Left lobe of liver (tissue), 2 donors: ENCODE results near the gene ZNF423. TPM values are rescaled to one million over a fixed set of nuclear protein-coding genes. Genes with fewer than 3 reads are reported as not detected.

Experiments
- ATAC-seq: fragments of 200-7000 bp; cut with Tn5 transposase; one replicate; pipeline ENCODE4 v1.9.1; 2020; ENCODE audit warnings: mild to moderate bottlenecking, moderate library complexity
- DNase-seq: peaks from one replicate; pipeline ENCODE4 v3.0.0-alpha.2; 2020; ENCODE audit warnings: low spot score
- total RNA-seq: library from RNA; stranded (reverse); gene quantifications from one replicate; pipeline ENCODE4 v1.2.1, GENCODE V29; 2021
- donor health status: DM: no; HTN: no; CAD: no; lungs with moderate emphysema.
- donor health status: DM: no; HTN: yes; CAD: no.

The ZNF423 gene
- total RNA-seq, 1 donor from 2014 or later, result 2.0 TPM

DNA sequence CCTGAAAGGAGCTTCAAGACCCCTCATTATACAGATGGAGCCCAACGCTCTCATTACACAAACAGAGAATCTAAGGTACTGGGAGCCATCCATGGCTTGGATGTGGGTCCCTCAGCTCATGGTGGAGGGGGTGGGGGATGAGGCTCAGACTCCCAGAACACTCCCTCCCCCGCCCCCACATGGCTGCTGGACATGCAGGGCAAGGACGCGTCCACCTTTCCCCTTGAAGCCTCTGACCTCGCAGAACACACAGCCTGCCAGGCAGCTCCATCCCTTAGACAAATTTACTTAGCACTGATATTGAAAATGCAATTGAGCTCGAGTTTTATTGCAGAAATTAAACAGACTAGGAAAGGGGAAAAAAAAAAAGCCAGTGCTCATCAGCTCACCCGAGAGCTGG is 203.9 kb downstream of the ZNF423 start:
- ATAC-seq (peak; percentile 71), DNase-seq (peak; percentile 55)

DNA sequence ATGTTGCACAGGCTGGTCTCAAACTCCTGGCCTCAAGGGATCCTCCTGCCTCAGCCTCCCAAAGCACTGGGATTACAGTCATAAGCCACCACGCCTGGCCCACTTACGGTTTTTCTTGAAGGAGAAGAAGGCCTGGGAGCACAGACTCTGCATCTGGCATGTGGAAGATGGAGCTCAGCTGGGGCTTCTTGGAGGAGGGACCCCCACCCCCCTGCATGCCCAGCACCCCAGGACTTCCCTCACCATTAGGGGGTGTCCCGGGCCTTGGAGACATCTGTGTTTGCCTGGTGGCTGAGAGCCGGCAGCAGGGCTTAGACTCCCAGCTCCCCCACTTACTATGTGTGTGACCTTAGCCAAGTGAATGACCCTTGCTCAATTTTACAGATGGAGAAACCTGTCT is 204.7 kb downstream of the ZNF423 start:
- ATAC-seq, result no peak
- DNase-seq, result no peak

DNA sequence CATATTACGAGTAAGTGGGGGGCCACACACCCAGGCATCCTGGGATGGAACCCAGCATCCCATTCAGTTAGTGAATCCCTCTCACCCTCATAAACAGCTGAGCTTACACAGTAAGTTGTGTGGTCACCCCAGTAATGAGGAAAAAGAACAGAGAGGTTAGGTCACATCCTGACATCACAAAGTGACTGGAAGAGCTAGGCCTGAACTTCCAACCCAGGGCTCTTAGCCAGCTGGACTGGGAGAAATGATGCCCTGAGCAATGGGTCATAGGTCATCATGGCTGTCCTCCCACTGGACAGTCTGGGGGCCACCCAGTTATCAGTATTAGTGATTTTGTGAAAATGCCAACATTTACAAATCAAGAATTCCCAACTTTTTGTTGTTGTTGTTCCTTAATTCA is 205.3 kb downstream of the ZNF423 start:
- ATAC-seq, result peak; percentile 77
- peak; percentile 67 for DNase-seq

DNA sequence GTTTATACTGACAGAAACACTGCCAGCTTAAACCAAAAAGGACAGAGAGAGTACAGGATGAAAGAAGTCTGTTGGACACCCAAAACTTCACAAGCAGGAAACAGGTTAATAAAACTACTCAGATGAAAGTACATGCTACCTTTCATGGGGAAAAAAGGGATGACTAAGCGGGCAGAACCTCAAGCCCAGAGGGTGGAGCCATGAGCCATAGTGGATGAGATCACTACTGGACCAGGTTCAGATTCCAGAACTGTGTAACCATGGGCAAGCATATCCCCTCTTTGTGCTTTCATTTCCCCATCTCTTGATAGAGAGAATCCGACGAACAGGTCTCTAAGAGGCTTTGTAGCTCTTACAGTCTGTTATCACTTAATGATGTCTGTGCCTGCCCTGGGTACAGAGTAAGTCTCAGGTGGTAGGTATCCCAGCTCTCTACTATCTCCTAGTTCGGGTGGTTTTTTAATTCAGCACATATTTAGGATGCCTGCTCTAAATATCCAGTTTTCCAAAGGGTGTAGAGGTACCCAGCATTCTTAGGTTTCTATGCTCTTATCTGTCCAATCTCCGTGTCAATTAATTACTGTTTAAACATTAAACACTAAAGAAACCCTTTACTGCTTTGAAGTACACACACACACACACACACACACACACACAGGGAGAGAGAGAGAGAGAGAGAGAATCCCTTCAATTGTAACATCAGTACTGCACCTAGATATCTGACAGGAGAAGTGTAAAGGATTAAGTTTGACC is 206.7 kb downstream of the ZNF423 start:
- ATAC-seq (peak; percentile 28), DNase-seq (no peak)

DNA sequence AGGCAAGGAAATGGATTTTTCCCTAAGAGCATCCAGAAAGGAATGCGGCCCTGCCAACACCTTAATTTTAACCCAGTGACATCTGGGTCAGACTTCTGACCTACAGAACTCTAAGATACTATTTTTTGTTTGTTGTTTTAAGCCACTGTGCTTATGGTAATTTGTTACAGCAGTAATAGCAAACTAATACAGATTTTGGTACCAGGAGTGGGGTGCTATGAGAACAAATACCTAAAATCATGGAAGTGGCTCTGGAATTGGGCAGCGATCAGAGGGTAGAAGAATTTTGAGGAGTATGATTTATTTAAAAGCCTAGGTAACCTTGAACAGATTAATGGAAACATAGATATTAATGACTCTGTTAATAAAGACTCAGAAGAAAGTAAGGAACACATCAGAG is 208.2 kb downstream of the ZNF423 start:
- no peak for ATAC-seq
- no peak for DNase-seq

DNA sequence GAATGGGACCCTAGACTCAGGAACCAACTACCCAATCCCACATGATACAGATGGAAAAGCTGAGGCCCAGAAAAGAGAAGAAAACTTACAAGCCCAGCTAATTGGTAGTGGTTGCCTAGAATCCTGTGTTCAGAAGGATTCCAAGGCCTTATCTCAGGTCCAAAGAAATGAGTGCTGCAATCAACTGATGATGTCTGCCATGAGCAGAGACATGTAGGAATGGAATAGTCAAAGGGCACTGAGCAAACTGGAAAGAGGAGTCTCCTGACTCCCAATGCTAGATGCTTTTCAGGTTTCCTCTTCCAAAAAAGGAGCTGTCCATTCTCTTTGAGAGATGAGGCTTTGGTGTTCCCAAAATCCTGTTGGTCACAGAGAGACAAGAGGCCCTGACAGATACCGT is 210.6 kb downstream of the ZNF423 start:
- no peak for ATAC-seq

DNA sequence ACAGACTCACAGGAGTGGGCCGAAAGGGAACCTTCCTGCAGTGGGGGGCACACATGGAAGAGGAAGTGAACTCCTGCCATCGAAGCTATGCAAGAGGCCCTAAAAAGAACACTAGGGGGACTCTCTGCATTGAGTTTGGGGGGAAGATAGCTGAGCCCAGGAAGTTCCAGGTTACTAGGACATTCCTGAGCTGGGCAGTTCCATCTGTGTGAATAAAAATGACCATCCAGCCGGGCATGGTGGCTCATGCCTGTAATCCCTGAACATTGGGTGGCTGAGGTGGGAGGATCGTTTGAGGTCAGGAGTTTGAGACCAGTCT is 211.8 kb downstream of the ZNF423 start:
- no peak for ATAC-seq

More for the DNA sequence above, 210.6 kb downstream of the ZNF423 start:
- DNase-seq, result no peak

DNA sequence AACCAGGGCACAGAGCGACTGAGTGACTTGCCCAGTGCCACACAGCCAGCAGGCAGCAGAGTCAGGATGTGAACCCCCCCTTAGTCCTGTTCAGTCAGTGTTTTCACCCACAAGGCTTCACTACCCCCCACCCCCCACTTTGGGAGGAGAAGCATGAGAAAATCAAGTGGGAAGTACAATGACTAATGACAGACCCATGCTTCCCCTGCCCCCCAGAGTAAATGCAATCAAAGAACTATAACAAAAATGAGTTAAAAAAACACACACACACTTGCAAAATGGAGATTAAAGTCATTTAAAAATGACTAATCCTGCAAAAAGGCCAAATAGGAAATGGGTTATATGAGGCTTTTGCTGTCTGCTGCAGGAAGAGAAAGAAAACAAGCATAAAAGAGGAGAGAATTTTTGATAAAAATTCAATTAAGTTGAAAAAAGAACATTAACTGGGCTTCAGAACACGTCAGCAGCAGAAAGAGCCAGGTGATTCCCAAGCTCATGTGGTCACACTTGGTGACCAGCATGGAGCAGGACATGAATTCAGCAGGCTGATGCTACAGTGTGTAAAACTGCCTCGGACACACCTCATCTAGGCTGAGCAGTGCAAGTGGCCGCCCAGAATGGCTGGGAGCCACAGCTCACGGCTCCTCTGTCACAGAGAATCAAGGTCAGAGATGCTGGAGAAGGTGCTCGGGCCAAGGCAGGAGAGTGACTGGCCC is 212.3 kb downstream of the ZNF423 start:
- ATAC-seq (no peak), DNase-seq (no peak)

More for the DNA sequence above, 211.8 kb downstream of the ZNF423 start:
- no peak for DNase-seq

DNA sequence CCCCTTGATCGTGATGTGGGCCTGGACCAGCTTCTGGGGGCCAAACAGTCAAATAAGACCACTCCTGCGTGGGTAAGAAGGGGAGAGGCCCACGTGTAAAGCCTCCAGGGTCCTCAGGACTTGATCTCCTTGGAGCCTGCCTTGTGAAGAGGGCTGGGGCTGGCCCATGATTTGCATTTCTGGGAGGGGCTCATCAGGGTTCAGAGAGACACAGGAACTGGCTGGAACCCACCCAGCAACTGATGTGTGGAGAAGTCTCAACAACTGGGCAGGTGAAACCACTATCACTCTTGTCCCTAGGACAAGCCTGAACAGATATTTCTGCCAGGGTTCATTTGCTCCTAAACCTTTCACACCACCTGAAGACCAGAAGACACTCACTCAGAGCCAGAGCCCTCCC is 214.7 kb downstream of the ZNF423 start:
- ATAC-seq (no peak), DNase-seq (no peak)

DNA sequence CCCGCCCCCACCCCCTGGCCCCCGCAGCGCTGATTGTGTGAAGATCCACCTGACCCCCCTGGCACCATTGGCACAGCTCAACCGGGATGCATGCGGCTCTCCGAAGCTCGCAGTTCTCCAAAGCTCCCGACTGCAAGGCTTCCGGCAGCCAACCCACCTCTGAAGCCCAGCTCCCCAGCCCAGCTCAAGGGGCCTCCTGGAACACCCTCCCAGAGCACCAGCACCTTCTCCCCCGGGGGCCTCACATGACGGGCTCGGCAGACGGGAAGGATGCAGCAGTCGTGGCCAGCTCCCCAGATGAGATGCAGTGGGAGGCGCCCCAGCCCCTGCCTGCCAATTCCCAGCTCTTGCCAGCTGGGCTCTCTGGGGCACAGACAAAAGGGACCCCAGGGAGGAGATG is 215.3 kb downstream of the ZNF423 start:
- no peak for ATAC-seq
- DNase-seq, result no peak

DNA sequence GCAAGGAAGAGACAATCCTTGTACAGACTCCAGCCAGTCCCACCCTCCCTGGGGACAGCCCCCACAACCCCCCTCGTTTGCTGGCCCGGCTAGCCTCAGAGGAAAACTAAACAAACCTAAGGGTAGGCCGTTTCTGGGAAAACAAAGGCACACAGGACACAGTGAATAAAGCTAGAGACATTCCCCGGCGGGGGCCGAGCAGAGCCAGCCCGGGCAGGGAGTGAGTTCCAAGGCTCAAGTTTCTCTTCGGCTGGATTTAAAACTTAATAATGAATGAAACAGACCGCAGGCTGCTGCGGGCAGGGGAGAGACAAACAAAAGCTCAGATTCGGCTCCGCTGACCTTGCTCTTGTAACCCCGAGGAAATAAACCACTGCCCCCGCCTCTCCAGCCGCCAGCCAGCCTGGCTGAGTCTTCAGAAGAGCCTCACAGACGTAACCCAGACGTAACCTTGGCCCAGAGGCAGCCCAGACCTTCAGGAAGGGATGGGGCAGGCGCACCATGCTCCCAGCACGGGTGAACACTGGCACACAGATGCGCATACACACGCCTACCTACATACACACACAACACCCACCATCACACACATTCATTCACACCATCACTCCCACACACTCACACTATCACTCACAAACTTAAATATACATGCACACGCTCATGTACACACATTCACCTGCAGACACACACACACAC is 216.0 kb downstream of the ZNF423 start:
- DNase-seq (no peak), ATAC-seq (no peak)

DNA sequence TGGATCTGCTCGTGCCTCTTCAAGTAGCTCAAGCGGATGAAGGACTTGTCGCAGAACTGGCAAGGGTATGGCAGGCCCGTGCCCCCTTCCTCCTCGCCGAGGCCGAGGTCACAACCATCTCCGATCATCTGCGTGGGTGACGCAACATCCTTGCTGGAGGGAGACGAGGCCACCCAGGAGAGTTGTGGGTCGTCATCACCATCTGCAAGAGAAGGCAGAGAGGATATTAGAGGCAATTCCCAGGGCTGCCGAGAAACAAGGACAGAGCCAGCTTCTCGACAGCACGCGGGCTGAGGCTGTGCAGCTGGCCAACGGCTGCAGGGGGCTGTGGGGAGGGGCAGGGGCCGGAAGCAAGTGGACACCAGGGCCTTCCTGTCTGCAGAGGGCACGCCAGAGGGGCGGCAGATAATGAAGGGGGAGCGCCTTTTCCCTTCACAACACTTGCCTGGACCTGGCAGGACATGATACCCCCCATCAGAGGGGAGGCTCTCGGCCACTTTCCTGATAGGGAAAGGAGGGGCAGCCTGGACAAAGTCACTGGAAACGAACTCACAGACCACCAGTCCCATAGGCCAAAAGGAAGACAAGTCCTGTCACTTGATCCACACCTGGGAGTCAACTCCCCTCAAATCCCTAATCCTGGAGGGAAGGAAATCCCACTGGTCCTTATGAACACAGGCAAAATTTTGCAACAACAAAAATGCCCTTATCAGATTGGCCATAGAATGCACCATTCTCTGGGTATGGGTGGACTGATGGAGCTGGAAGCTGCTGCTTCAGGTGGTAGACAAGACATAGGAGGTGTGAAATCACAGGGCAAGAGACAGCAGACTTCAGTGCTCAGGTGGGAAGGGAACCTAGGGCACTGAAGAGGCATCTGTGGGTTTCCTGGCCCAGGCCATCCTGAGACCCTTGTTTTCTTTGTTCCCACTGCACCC is 217.0 kb downstream of the ZNF423 start:
- DNase-seq, result no peak
- ATAC-seq, result no peak

DNA sequence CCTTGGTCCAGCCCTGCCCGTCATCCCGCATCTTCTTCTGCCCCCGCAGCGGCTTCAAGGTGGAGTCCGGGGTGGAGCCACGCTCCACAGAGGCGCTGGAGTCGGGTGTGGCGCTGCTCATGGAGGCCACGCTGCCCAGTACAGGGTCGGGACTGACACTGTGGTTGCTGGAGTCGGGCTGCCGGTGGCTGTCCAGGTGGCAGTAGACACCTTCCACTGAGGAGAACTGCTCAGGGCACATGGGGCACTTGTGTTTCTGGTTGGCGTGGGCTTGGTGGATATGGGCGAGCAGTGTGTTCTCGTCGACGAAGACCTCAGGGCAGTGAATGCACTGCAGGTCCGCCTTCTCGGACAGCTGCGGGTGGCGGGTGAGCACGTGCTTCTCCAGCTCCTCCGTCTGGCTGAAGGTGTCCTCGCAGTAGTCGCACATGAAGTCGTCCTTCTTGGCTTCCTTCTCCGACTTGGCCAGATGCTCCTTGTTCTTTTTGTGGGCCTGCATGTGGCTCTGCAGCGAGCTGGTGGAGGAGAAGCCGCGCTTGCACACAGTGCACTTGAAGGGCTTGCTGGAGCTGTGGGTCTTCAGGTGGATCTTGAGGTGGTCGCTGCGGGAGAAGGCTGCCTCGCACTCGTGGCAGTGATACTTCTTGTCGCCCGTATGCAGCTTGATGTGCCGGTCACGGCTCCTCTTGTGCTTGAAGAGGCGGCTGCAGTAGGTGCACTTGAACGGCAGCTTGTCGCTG is 217.8 kb downstream of the ZNF423 start:
- ATAC-seq (no peak), DNase-seq (no peak)

DNA sequence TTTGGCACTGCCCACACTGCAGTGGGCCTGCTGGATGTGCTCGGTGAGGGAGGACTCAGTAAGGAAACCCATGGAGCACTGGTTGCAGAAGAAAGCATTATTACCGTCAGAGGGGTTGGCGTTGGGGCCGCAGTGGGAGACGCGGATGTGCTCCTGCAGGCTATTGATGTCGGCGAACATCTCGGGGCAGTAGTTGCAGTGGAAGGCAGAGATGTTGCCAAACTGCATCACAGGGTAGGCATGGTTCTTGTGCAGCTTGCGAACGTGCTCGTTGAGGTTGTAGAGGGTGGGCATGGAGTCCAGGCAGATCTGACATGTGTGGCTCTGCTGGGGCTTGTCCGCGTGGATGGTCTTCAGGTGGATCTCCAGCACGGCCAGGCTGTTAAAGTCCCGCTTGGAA is 218.4 kb downstream of the ZNF423 start:
- ATAC-seq (no peak), DNase-seq (no peak)

DNA sequence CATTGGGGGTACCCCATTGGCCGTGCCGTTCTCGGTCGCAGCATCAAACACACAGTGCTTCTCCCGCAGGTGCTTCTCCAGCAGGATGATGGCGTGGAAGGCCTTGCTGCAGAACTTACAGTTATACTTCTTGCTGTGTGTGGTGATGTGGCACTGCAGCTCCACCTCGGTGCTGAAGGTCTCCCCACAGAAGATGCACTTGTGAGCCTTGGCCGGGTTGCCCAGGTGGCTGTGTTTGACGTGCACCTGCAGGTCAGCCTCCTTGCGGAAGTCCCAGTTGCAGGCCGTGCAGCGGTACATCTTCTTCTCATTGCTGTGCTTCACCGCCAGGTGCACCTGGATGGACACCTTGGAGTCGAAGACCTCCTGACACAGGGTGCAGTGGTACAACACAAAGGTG is 219.3 kb downstream of the ZNF423 start:
- DNase-seq, result no peak
- ATAC-seq, result no peak

DNA sequence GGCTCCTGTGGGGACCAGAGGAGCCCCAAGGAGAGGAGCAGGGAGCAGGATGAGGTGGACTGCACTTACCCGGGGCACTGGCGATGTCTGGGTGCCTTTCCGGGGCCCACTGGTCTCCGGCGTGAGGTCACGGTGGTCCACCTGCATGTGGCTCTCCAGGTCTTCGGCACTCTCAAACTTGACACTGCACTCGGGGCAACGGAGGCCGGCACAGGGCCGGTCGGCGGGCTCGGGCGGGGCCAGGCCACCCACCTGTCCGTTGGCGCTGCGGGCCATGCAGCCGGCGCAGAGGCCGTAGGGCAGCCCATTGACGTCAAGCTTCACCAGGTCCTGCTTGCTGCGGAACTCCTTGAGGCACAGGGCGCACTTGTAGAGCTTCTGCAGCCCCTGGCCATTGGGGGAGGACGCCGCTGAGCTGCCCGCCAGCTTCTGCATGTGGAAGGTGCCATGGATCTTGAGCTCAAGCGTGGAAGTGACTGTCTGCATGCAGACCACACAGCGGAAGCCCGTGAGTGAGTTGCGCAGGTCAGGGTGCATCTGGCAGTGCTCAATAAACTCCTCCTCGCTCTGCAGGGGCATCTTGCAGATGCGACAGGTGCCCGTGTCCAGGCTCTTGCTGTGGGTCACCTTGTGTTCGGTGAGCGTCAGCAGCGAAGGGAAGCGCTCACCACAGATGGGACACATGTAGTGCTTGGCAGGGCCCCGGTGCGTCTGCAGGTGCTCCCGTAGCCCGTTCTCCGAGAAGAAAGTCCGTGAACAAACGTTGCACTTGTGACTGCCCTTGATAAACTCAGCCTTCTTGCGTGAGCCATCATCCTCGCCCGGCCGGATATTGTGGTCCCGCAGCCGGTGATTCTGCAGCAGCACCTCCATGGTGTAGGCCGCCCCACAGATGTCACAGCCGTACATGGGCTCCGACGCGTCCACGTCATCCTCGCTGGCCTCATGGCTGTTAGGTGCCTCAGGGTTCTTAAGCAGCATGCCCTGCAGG is 220.0 kb downstream of the ZNF423 start:
- ATAC-seq, result no peak
- no peak for DNase-seq

DNA sequence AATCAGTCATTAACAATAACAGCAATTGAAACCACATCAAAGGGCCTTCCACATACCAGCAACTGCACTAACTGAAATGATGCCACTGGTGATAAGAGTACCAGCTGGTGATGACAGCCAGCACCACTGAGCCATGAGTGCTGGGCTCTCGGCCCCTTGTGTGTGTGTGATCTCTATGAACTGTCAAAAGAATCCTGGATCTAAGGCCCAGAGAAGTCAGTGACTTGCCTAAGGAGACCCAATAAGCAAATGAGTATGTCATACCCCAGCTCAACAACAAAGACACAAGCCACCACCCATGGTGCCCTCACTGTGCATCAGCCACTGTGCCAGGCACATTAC is 220.9 kb downstream of the ZNF423 start:
- ATAC-seq, result no peak
- no peak for DNase-seq

DNA sequence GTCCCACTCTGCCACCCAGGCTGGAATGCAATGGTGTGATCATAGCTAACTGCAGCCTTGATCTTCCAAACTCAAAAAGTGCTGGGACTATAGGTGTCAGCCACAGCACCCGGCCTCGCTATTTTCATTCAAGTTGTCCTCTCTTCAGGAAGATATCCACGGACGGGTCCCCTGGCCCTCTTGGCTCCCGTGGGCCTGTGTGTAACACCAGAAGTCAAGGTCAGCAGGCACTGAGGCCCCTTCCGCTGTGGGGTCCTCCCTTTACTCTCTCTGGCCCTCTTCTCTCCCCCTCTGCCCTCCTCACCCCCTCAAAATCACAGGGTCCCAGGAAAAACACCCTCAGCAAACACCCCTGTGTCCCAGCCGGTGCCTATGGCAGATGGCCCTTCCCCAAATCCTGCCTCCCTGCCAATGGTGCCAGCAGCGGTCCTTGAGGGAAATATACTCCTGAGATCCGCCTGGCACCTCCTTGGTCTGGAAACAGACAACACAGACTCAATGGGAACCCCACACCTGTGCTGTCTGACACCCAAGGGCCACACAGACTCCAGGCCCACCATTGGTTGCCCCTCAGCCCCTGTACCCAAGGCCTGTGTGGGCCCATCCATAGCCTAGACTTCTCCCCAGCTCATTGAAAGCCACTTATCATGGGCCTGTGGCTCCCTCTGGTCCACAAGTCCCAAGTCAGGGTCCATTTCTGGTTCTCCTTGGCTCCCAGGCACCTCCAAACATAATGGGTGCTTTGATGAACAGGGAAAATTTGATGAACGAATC is 221.5 kb downstream of the ZNF423 start:
- ATAC-seq (no peak), DNase-seq (peak; percentile 26)
